Measurements from ENCODE around the gene TJP1. TPM values are rescaled to one million over a fixed set of nuclear protein-coding genes. Genes with fewer than 3 reads are reported as not detected.

Gene TJP1
- total RNA-seq, 1 experiment from 2014 or later, result 129 TPM

DNA sequence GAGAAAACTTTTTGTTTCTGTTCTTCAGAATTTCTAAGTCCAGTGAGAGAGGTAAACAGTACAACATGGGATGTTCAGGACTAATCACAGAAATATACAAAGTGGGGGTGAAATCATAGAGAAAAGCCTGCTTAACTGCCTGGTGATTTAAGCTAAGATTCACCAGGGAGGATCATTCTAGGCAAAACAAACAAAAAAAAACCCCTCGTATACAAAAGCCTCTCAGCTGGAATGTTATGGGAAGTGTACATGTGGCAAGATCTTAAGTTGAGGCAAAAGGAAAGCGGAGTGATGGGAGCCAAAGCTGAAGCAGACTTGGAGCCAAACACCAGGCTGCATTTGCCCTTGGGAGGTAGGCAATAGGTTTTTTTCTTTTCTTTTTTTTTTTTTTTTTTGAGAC is 40.0 kb upstream of the TJP1 start:
- peaks cover 38% of the 10 kb centered on the region for H3K4me1 Mint-ChIP-seq
- TF ChIP-seq, protein P1, sequence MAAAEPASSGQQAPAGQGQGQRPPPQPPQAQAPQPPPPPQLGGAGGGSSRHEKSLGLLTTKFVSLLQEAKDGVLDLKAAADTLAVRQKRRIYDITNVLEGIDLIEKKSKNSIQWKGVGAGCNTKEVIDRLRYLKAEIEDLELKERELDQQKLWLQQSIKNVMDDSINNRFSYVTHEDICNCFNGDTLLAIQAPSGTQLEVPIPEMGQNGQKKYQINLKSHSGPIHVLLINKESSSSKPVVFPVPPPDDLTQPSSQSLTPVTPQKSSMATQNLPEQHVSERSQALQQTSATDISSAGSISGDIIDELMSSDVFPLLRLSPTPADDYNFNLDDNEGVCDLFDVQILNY (CRISPR knock-in tag; IDR thresholded peaks at IDR 0.05), result no peak
- TF ChIP-seq HMGA2 (CRISPR knock-in tag; IDR thresholded peaks at IDR 0.05), result no peak
- TF ChIP-seq EMX1 (CRISPR knock-in tag; IDR thresholded peaks at IDR 0.05), result no peak
- no peak for TF ChIP-seq ZBTB21 (CRISPR knock-in tag; IDR thresholded peaks at IDR 0.05; ENCODE audit: borderline replicate concordance)
- TF ChIP-seq, protein P2, sequence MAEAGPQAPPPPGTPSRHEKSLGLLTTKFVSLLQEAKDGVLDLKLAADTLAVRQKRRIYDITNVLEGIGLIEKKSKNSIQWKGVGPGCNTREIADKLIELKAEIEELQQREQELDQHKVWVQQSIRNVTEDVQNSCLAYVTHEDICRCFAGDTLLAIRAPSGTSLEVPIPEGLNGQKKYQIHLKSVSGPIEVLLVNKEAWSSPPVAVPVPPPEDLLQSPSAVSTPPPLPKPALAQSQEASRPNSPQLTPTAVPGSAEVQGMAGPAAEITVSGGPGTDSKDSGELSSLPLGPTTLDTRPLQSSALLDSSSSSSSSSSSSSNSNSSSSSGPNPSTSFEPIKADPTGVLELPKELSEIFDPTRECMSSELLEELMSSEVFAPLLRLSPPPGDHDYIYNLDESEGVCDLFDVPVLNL (CRISPR knock-in tag; IDR thresholded peaks at IDR 0.05; ENCODE audit: borderline replicate concordance, low read depth), result no peak
- no peak for TF ChIP-seq HMGXB4 (CRISPR knock-in tag; IDR thresholded peaks at IDR 0.05)
- no peak for TF ChIP-seq ZNF219 (CRISPR knock-in tag; IDR thresholded peaks at IDR 0.05; ENCODE audit: borderline replicate concordance)
- POLR2A ChIA-PET, result no interaction called here
- CTCF ChIA-PET, result interaction anchor here (0.7 kb wide), 2 partner anchors 83 to 146 kb away, joined by 3 read pairs; no protein-coding TSS in a partner anchor
- DNase-seq (ENCODE audit: low spot score), result no peak
- H3K27ac Mint-ChIP-seq, result no peak overlapping the region
- no peak overlapping the region for H3K4me3 Mint-ChIP-seq
- H3K9me3 Mint-ChIP-seq, result no peaks in the 10 kb centered on the region
- H3K27me3 Mint-ChIP-seq (ENCODE audit: low read depth), result no peaks in the 10 kb centered on the region
- H3K36me3 Mint-ChIP-seq, result no peaks in the 10 kb centered on the region
- no peak for ATAC-seq

GRCh38 chr15:29860872-29861271 is 38.6 kb upstream of the TJP1 start:
- POLR2A ChIA-PET, result no interaction called here
- no peak for DNase-seq (ENCODE audit: low spot score)
- H3K4me3 Mint-ChIP-seq, result no peak overlapping the region
- CTCF ChIA-PET, result no interaction called here
- no peaks in the 10 kb centered on the region for H3K27me3 Mint-ChIP-seq (ENCODE audit: low read depth)
- H3K4me1 Mint-ChIP-seq, result peaks cover 40% of the 10 kb centered on the region
- TF ChIP-seq NFE2L1 (CRISPR knock-in tag; IDR thresholded peaks at IDR 0.05) (no peak), ZNF416 (CRISPR knock-in tag; IDR thresholded peaks at IDR 0.05) (no peak), ZNF512 (CRISPR knock-in tag; IDR thresholded peaks at IDR 0.05; ENCODE audit: borderline replicate concordance) (no peak)
- no peaks in the 10 kb centered on the region for H3K36me3 Mint-ChIP-seq
- no peak overlapping the region; the same call in 1 of the 2 replicates for H3K27ac Mint-ChIP-seq
- no peak for ATAC-seq
- no peaks in the 10 kb centered on the region for H3K9me3 Mint-ChIP-seq

DNA sequence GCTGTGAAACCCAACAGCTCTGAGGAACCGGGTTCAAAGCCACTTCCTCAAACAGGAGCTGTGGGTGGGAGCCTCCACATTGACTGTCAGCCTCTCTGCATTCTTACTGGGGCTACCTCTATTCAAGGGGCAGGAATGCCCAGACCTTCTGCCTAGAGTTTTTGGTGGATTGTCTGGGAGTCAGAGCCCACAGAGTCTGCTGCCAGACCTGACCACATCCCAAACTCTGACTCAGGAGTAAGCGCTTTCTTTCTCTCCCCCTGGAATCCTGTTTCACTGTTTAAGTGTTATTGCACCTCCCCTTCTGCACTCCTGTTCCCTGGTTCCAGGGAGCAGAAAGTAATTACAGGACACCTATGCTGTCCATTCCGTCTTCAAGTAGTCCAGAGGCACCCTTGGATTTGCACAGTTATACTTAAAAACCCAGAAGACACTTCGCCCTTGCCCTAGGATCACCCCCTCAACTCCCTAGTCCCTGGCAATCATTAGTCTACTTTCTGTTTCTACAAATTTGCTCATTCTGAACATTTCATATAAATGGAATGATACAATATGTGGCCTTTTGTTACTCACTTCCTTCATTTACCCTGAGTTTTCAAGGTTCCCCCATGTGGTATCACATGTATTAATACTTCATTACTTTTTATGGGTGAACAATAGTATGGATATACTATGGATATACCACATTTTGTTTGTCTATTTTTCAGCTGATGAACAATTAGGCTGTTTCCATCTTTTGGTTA is 37.9 kb upstream of the TJP1 start:
- no peak overlapping the region for H3K27ac Mint-ChIP-seq
- H3K9me3 Mint-ChIP-seq, result no peaks in the 10 kb centered on the region
- POLR2A ChIA-PET, result no interaction called here
- DNase-seq (ENCODE audit: low spot score), result no peak
- CTCF ChIA-PET, result interaction anchor here (1.8 kb wide), 1 partner anchor 66 kb away, joined by 6 read pairs; no protein-coding TSS in a partner anchor
- ATAC-seq, result no peak
- no peaks in the 10 kb centered on the region for H3K36me3 Mint-ChIP-seq
- H3K4me1 Mint-ChIP-seq, result peaks cover 34% of the 10 kb centered on the region
- TF ChIP-seq ZNF416 (CRISPR knock-in tag; IDR thresholded peaks at IDR 0.05) (no peak), ZBTB21 (CRISPR knock-in tag; IDR thresholded peaks at IDR 0.05; ENCODE audit: borderline replicate concordance) (no peak), CBFB (CRISPR knock-in tag; IDR thresholded peaks at IDR 0.05; ENCODE audit: low read depth) (no peak), GRHL2 (CRISPR knock-in tag; IDR thresholded peaks at IDR 0.05; ENCODE audit: insufficient replicate concordance, severe bottlenecking) (no peak), SP1 (CRISPR knock-in tag; conservative IDR thresholded peaks at IDR 0.05) (no peak), ZNF512 (CRISPR knock-in tag; IDR thresholded peaks at IDR 0.05; ENCODE audit: borderline replicate concordance) (no peak)
- TF ChIP-seq, protein P3, sequence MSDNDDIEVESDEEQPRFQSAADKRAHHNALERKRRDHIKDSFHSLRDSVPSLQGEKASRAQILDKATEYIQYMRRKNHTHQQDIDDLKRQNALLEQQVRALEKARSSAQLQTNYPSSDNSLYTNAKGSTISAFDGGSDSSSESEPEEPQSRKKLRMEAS (CRISPR knock-in tag; IDR thresholded peaks at IDR 0.05), result no peak
- TF ChIP-seq, protein P4, sequence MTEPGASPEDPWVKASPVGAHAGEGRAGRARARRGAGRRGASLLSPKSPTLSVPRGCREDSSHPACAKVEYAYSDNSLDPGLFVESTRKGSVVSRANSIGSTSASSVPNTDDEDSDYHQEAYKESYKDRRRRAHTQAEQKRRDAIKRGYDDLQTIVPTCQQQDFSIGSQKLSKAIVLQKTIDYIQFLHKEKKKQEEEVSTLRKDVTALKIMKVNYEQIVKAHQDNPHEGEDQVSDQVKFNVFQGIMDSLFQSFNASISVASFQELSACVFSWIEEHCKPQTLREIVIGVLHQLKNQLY (CRISPR knock-in tag; IDR thresholded peaks at IDR 0.05), result no peak
- TF ChIP-seq, protein P5, sequence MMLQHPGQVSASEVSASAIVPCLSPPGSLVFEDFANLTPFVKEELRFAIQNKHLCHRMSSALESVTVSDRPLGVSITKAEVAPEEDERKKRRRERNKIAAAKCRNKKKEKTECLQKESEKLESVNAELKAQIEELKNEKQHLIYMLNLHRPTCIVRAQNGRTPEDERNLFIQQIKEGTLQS (CRISPR knock-in tag; conservative IDR thresholded peaks at IDR 0.05), result no peak
- no peak overlapping the region for H3K4me3 Mint-ChIP-seq
- H3K27me3 Mint-ChIP-seq (ENCODE audit: low read depth), result no peaks in the 10 kb centered on the region
